Muscle layer of duodenum (tissue), 2 donors: ENCODE data around the gene OSTF1.

Source experiments
- H3K27ac ChIP-seq: one replicate; pipeline ENCODE4 v1.7.0; 2013; ENCODE audit warnings: mild to moderate bottlenecking, low read length
- H3K27me3 ChIP-seq: one replicate; pipeline ENCODE4 v1.7.0; 2013; ENCODE audit warnings: low read depth, mild to moderate bottlenecking, control low read depth, low read length
- H3K36me3 ChIP-seq, 2 donors: one replicate each; pipeline ENCODE4 v1.7.0; 2013; ENCODE audit warnings: low read length in 2 of 2, control low read depth in 1 of 2, mild to moderate bottlenecking in 1 of 2; ENCODE audit not compliant: insufficient read depth in 2 of 2, control insufficient read depth in 1 of 2
- H3K4me1 ChIP-seq, 2 donors: one replicate each; pipeline ENCODE4 v1.7.0; 2013; ENCODE audit warnings: low read length in 2 of 2, mild to moderate bottlenecking in 2 of 2, control low read depth in 1 of 2, moderate library complexity in 1 of 2; ENCODE audit not compliant: insufficient read depth in 2 of 2, control insufficient read depth in 1 of 2
- H3K4me3 ChIP-seq, 2 donors: one replicate each; pipeline ENCODE4 v1.7.0; 2013; ENCODE audit warnings: low read length in 2 of 2, low read depth in 1 of 2, mild to moderate bottlenecking in 1 of 2
- H3K9me3 ChIP-seq, 2 donors: one replicate each; pipeline ENCODE4 v1.7.0; 2013; ENCODE audit warnings: low read length in 2 of 2, control low read depth in 1 of 2, mild to moderate bottlenecking in 1 of 2; ENCODE audit not compliant: control insufficient read depth in 1 of 2
- donor health status: healthy.

Gene OSTF1

GRCh38 chr9:75128535-75128934 lies 40.2 kb downstream of the OSTF1 start:
- no peak overlapping the region for H3K4me3 ChIP-seq
- no peaks in the 10 kb centered on the region for H3K4me1 ChIP-seq
- H3K27ac ChIP-seq = no peak overlapping the region
- H3K36me3 ChIP-seq = peaks cover 12 to 18% of the 10 kb centered on the region in 2 donors
- no peaks in the 10 kb centered on the region for H3K27me3 ChIP-seq
- H3K9me3 ChIP-seq = no peaks in the 10 kb centered on the region

- no peaks in the 10 kb centered on the region for H3K9me3 ChIP-seq
- no peaks in the 10 kb centered on the region for H3K4me1 ChIP-seq
Measured at GRCh38 chr9:75130172-75130571, 41.9 kb downstream of the OSTF1 start.

GRCh38 chr9:75130621-75131230 lies 42.4 kb downstream of the OSTF1 start:
- no peak overlapping the region for H3K27ac ChIP-seq
- peaks cover 22 to 24% of the 10 kb centered on the region in 2 donors for H3K36me3 ChIP-seq
- H3K27me3 ChIP-seq = no peaks in the 10 kb centered on the region
- no peaks in the 10 kb centered on the region for H3K9me3 ChIP-seq
- no peaks in the 10 kb centered on the region for H3K4me1 ChIP-seq
- H3K4me3 ChIP-seq = no peak overlapping the region

More at GRCh38 chr9:75130172-75130571, 41.9 kb downstream of the OSTF1 start:
- Histone ChIP-seq H3K27me3 (no peaks in the 10 kb centered on the region), H3K4me3 (no peak overlapping the region), H3K36me3 (peaks cover 16 to 24% of the 10 kb centered on the region in 2 donors), H3K27ac (no peak overlapping the region)

- Histone ChIP-seq H3K27me3 (no peaks in the 10 kb centered on the region), H3K36me3 (peaks cover 25 to 29% of the 10 kb centered on the region in 2 donors), H3K9me3 (no peaks in the 10 kb centered on the region), H3K27ac (no peak overlapping the region), H3K4me1 (no peaks in the 10 kb centered on the region), H3K4me3 (no peak overlapping the region)
Measured at GRCh38 chr9:75131700-75132099, 43.4 kb downstream of the OSTF1 start.

GRCh38 chr9:75132244-75132643 lies 43.9 kb downstream of the OSTF1 start:
- H3K4me1 ChIP-seq = no peaks in the 10 kb centered on the region
- H3K27ac ChIP-seq = no peak overlapping the region
- H3K27me3 ChIP-seq = no peaks in the 10 kb centered on the region
- no peak overlapping the region for H3K4me3 ChIP-seq
- peaks cover 31 to 34% of the 10 kb centered on the region in 2 donors for H3K36me3 ChIP-seq
- no peaks in the 10 kb centered on the region for H3K9me3 ChIP-seq

GRCh38 chr9:75133396-75133795 lies 45.1 kb downstream of the OSTF1 start:
- H3K4me3 ChIP-seq = no peak overlapping the region
- no peaks in the 10 kb centered on the region for H3K27me3 ChIP-seq
- peaks cover 39 to 42% of the 10 kb centered on the region in 2 donors for H3K36me3 ChIP-seq
- H3K4me1 ChIP-seq = no peaks in the 10 kb centered on the region
- H3K9me3 ChIP-seq = no peaks in the 10 kb centered on the region
- no peak overlapping the region for H3K27ac ChIP-seq

GRCh38 chr9:75134495-75134894 lies 46.2 kb downstream of the OSTF1 start:
- no peak overlapping the region for H3K4me3 ChIP-seq
- no peaks in the 10 kb centered on the region for H3K9me3 ChIP-seq
- H3K36me3 ChIP-seq = peaks cover 42 to 46% of the 10 kb centered on the region in 2 donors
- H3K4me1 ChIP-seq = no peaks in the 10 kb centered on the region
- H3K27me3 ChIP-seq = no peaks in the 10 kb centered on the region
- no peak overlapping the region for H3K27ac ChIP-seq

GRCh38 chr9:75138260-75139040 lies 50.1 kb downstream of the OSTF1 start:
- Histone ChIP-seq H3K4me1 (no peaks in the 10 kb centered on the region), H3K9me3 (no peaks in the 10 kb centered on the region), H3K36me3 (peaks cover 39 to 54% of the 10 kb centered on the region in 2 donors), H3K4me3 (no peak overlapping the region), H3K27ac (no peak overlapping the region), H3K27me3 (no peaks in the 10 kb centered on the region)

GRCh38 chr9:75139201-75139600 lies 50.9 kb downstream of the OSTF1 start:
- Histone ChIP-seq H3K27ac (no peak overlapping the region), H3K4me3 (no peak overlapping the region), H3K36me3 (peaks cover 44 to 62% of the 10 kb centered on the region in 2 donors), H3K9me3 (peaks cover 0 to 5% of the 10 kb centered on the region in 2 donors), H3K27me3 (no peaks in the 10 kb centered on the region), H3K4me1 (no peaks in the 10 kb centered on the region)

- H3K36me3 ChIP-seq = peaks cover 45 to 67% of the 10 kb centered on the region in 2 donors
Measured at GRCh38 chr9:75140261-75140660, 51.9 kb downstream of the OSTF1 start.

GRCh38 chr9:75142202-75142601 lies 53.9 kb downstream of the OSTF1 start:
- Histone ChIP-seq H3K27me3 (no peaks in the 10 kb centered on the region), H3K27ac (no peak overlapping the region), H3K4me3 (no peak overlapping the region), H3K36me3 (peaks cover 49 to 59% of the 10 kb centered on the region in 2 donors), H3K4me1 (no peaks in the 10 kb centered on the region), H3K9me3 (peaks cover 5 to 8% of the 10 kb centered on the region in 2 donors)

More at GRCh38 chr9:75140261-75140660, 51.9 kb downstream of the OSTF1 start:
- no peaks in the 10 kb centered on the region for H3K27me3 ChIP-seq
- H3K27ac ChIP-seq = no peak overlapping the region
- H3K4me1 ChIP-seq = no peaks in the 10 kb centered on the region
- H3K4me3 ChIP-seq = no peak overlapping the region
- H3K9me3 ChIP-seq = peaks cover 5 to 8% of the 10 kb centered on the region in 2 donors
